Activated naive CD4-positive, alpha-beta T cell treated with anti-CD3 and anti-CD28 coated beads, Interleukin-2, amount 50 U/mL, for 72 hours (primary cell): ENCODE data around the gene DPP6. TPM values are rescaled to one million over a fixed set of nuclear protein-coding genes. Genes with fewer than 3 reads are reported as not detected.
"Not testable (repeated sequence)": the region's sequence is repeated elsewhere in the genome, so short reads cannot be mapped to it uniquely, and the experiment has no call there.

Source experiments
- ATAC-seq, 2 donors: fragments of 150-1000 bp; cut with Tn5 transposase; 2 replicates each; pipeline ENCODE4 v1.10.0; 2021; ENCODE audit warnings: mild to moderate bottlenecking in 2 of 2, moderate library complexity in 2 of 2
- DNase-seq, 2 donors: peaks; one replicate each; pipeline ENCODE4 v3.0.0; 2021 to 2022; ENCODE audit warnings: low spot score in 2 of 2
- H3K27ac Mint-ChIP-seq, 2 donors: one replicate each; pipeline ENCODE4 v1.8.0; 2022; ENCODE audit warnings: mild to moderate bottlenecking in 2 of 2, mixed read lengths in 2 of 2
- H3K36me3 Mint-ChIP-seq, 2 donors: one replicate each; pipeline ENCODE4 v1.8.0; 2022; ENCODE audit warnings: mixed read lengths in 2 of 2
- H3K9me3 Mint-ChIP-seq, 2 donors: one replicate each; pipeline ENCODE4 v1.8.0; 2022; ENCODE audit warnings: mixed read lengths in 2 of 2
- total RNA-seq, 2 donors: library from RNA; stranded (reverse); gene quantifications; one replicate each; pipeline ENCODE4 v1.2.3, GENCODE V29; 2022

Gene DPP6
- total RNA-seq, 2 donors from 2014 or later = not detected

- no peak for DNase-seq
- H3K9me3 Mint-ChIP-seq = peaks cover 5 to 6% of the 10 kb centered on the region in 2 donors
- no peaks in the 10 kb centered on the region for H3K36me3 Mint-ChIP-seq
- no peak overlapping the region for H3K27ac Mint-ChIP-seq
- no peak for ATAC-seq
These were observed 623.4 kb downstream of the DPP6 start for GRCh38 chr7:154675560-154675959.

- not testable (repeated sequence) for DNase-seq, H3K9me3 Mint-ChIP-seq, ATAC-seq, H3K27ac Mint-ChIP-seq, H3K36me3 Mint-ChIP-seq
These were observed 623.8 kb downstream of the DPP6 start for GRCh38 chr7:154676033-154676421.

GRCh38 chr7:154676422-154677073, 624.4 kb downstream of the DPP6 start:
- Mint-ChIP-seq H3K27ac (no peak overlapping the region), H3K36me3 (no peaks in the 10 kb centered on the region), H3K9me3 (peaks cover 5 to 6% of the 10 kb centered on the region in 2 donors)
- no peak for DNase-seq
- no peak for ATAC-seq

- Mint-ChIP-seq H3K27ac (peak overlapping the region in 1 of 2 donors; percentile 67), H3K36me3 (no peaks in the 10 kb centered on the region), H3K9me3 (peaks cover 5 to 6% of the 10 kb centered on the region in 2 donors)
- ATAC-seq (no peak), DNase-seq (no peak)
These were observed 625.3 kb downstream of the DPP6 start for GRCh38 chr7:154677454-154677853.

- not testable (repeated sequence) for DNase-seq, H3K9me3 Mint-ChIP-seq, ATAC-seq, H3K36me3 Mint-ChIP-seq, H3K27ac Mint-ChIP-seq
These were observed 625.9 kb downstream of the DPP6 start for GRCh38 chr7:154678001-154678550.

- no peak overlapping the region for H3K27ac Mint-ChIP-seq
- DNase-seq (no peak), ATAC-seq (no peak)
- H3K36me3 Mint-ChIP-seq = no peaks in the 10 kb centered on the region
- peaks cover 5 to 9% of the 10 kb centered on the region in 2 donors for H3K9me3 Mint-ChIP-seq
These were observed 627.3 kb downstream of the DPP6 start for GRCh38 chr7:154679379-154680053.

- ATAC-seq = no peak
- peaks cover 3 to 7% of the 10 kb centered on the region in 2 donors for H3K9me3 Mint-ChIP-seq
- H3K27ac Mint-ChIP-seq = no peak overlapping the region
- DNase-seq = no peak
- no peaks in the 10 kb centered on the region for H3K36me3 Mint-ChIP-seq
These were observed 628.9 kb downstream of the DPP6 start for GRCh38 chr7:154680894-154681659.

- Mint-ChIP-seq H3K36me3 (no peaks in the 10 kb centered on the region), H3K27ac (no peak overlapping the region), H3K9me3 (peaks cover 3 to 7% of the 10 kb centered on the region in 2 donors)
- DNase-seq = no peak
- ATAC-seq = no peak
These were observed 629.8 kb downstream of the DPP6 start for GRCh38 chr7:154682003-154682402.

GRCh38 chr7:154684666-154685563, 632.7 kb downstream of the DPP6 start:
- no peaks in the 10 kb centered on the region for H3K36me3 Mint-ChIP-seq
- DNase-seq (no peak), ATAC-seq (no peak)
- peaks cover 3 to 7% of the 10 kb centered on the region in 2 donors for H3K9me3 Mint-ChIP-seq
- no peak overlapping the region for H3K27ac Mint-ChIP-seq

GRCh38 chr7:154685564-154685901, 633.3 kb downstream of the DPP6 start:
- H3K27ac Mint-ChIP-seq = no peak overlapping the region
- ATAC-seq (no peak), DNase-seq (no peak)
- peaks cover 3 to 7% of the 10 kb centered on the region in 2 donors for H3K9me3 Mint-ChIP-seq
- H3K36me3 Mint-ChIP-seq = no peaks in the 10 kb centered on the region

- Mint-ChIP-seq H3K27ac (no peak overlapping the region), H3K9me3 (peaks cover 3 to 7% of the 10 kb centered on the region in 2 donors), H3K36me3 (no peaks in the 10 kb centered on the region)
- DNase-seq (no peak), ATAC-seq (no peak)
These were observed 634.1 kb downstream of the DPP6 start for GRCh38 chr7:154686305-154686704.

GRCh38 chr7:154688952-154689351, 636.8 kb downstream of the DPP6 start:
- ATAC-seq = no peak
- H3K27ac Mint-ChIP-seq = no peak overlapping the region

GRCh38 chr7:154690411-154690810, 638.2 kb downstream of the DPP6 start:
- no peak overlapping the region for H3K27ac Mint-ChIP-seq
- ATAC-seq (no peak), DNase-seq (no peak)
- H3K9me3 Mint-ChIP-seq = peaks cover 0 to 3% of the 10 kb centered on the region in 2 donors
- H3K36me3 Mint-ChIP-seq = no peaks in the 10 kb centered on the region

More at GRCh38 chr7:154688952-154689351, 636.8 kb downstream of the DPP6 start:
- peaks cover 3 to 4% of the 10 kb centered on the region in 2 donors for H3K9me3 Mint-ChIP-seq
- no peaks in the 10 kb centered on the region for H3K36me3 Mint-ChIP-seq
- DNase-seq = no peak

- Mint-ChIP-seq H3K27ac (no peak overlapping the region), H3K9me3 (peaks cover 0 to 4% of the 10 kb centered on the region in 2 donors), H3K36me3 (no peaks in the 10 kb centered on the region)
- DNase-seq = no peak
- ATAC-seq = no peak
These were observed 641.5 kb downstream of the DPP6 start for GRCh38 chr7:154693661-154694060.

GRCh38 chr7:154695836-154696235, 643.6 kb downstream of the DPP6 start:
- no peak for DNase-seq

GRCh38 chr7:154696556-154696955, 644.4 kb downstream of the DPP6 start:
- ATAC-seq (no peak), DNase-seq (no peak)
- no peaks in the 10 kb centered on the region for H3K36me3 Mint-ChIP-seq
- peaks cover 0 to 4% of the 10 kb centered on the region in 2 donors for H3K9me3 Mint-ChIP-seq
- H3K27ac Mint-ChIP-seq = no peak overlapping the region

More at GRCh38 chr7:154695836-154696235, 643.6 kb downstream of the DPP6 start:
- Mint-ChIP-seq H3K27ac (no peak overlapping the region), H3K36me3 (no peaks in the 10 kb centered on the region), H3K9me3 (peaks cover 0 to 4% of the 10 kb centered on the region in 2 donors)
- ATAC-seq = no peak
